ENCODE measurements around the gene SRPK2. TPM values are rescaled to one million over a fixed set of nuclear protein-coding genes. Genes with fewer than 3 reads are reported as not detected.

Gene SRPK2
- total and polyA plus RNA-seq, 4 donors, result 7.8 to 19.7 (median 16.7) TPM

- H3K4me3 ChIP-seq (ENCODE audit: low read depth in 1 of 3, low read length in 3 of 3), result no peak overlapping the region
- H3K27ac ChIP-seq (ENCODE audit: low read depth in 1 of 2, low read length in 2 of 2), result no peak overlapping the region
- peaks cover 0 to 8% (median 1%) of the 10 kb centered on the region in 4 donors for H3K4me1 ChIP-seq (ENCODE audit: control insufficient read depth in 4 of 4, insufficient read depth in 4 of 4, low read length in 3 of 4)
- H3K27me3 ChIP-seq (ENCODE audit: control insufficient read depth in 4 of 4, insufficient read depth in 4 of 4, low read length in 3 of 4), result no peaks in the 10 kb centered on the region
- peaks cover 0 to 3% (median 0%) of the 10 kb centered on the region in 4 donors for H3K36me3 ChIP-seq (ENCODE audit: control insufficient read depth in 4 of 4, insufficient read depth in 3 of 4, low read depth in 1 of 4, low read length in 3 of 4)
- no peaks in the 10 kb centered on the region for H3K9me3 ChIP-seq (ENCODE audit: control insufficient read depth in 4 of 4, low read length in 3 of 4)
- 95% methylated on average over 3 of the region's 3 CpGs for WGBS
- H3K9ac ChIP-seq (ENCODE audit: low read depth in 1 of 2, low read length in 2 of 2), result no peak overlapping the region
- no peak for TF ChIP-seq HNF4A (conservative IDR thresholded peaks at IDR 0.05)
- no peak for TF ChIP-seq YY1 (IDR thresholded peaks at IDR 0.05)
- TF ChIP-seq RAD21 (IDR thresholded peaks at IDR 0.05), result no peak
- DNase-seq (ENCODE audit: low spot score), result no peak
These were observed 186.1 kb downstream of the SRPK2 start for GRCh38 chr7:105202616-105203015.

- H3K27me3 ChIP-seq (ENCODE audit: control insufficient read depth in 4 of 4, insufficient read depth in 4 of 4, low read length in 3 of 4), result no peaks in the 10 kb centered on the region
- 94% methylated on average over 1 of the region's 1 CpG for WGBS
- H3K4me1 ChIP-seq (ENCODE audit: control insufficient read depth in 4 of 4, insufficient read depth in 4 of 4, low read length in 3 of 4), result peaks cover 0 to 8% (median 2%) of the 10 kb centered on the region in 4 donors
- no peak overlapping the region for H3K27ac ChIP-seq (ENCODE audit: low read depth in 1 of 2, low read length in 2 of 2)
- H3K9me3 ChIP-seq (ENCODE audit: control insufficient read depth in 4 of 4, low read length in 3 of 4), result no peaks in the 10 kb centered on the region
- no peak for DNase-seq (ENCODE audit: low spot score)
- H3K9ac ChIP-seq (ENCODE audit: low read depth in 1 of 2, low read length in 2 of 2), result no peak overlapping the region
- peaks cover 0 to 3% (median 0%) of the 10 kb centered on the region in 4 donors for H3K36me3 ChIP-seq (ENCODE audit: control insufficient read depth in 4 of 4, insufficient read depth in 3 of 4, low read depth in 1 of 4, low read length in 3 of 4)
- no peak for TF ChIP-seq EGR1 (IDR thresholded peaks at IDR 0.05; ENCODE audit: low read depth in 2 of 2)
- no peak for TF ChIP-seq HNF4A (conservative IDR thresholded peaks at IDR 0.05)
- TF ChIP-seq CTCF (IDR thresholded peaks at IDR 0.05; ENCODE audit: low read depth, low read length, missing input control), result no peak
- TF ChIP-seq RAD21 (IDR thresholded peaks at IDR 0.05), result no peak
- TF ChIP-seq REST (IDR thresholded peaks at IDR 0.05), result no peak
- TF ChIP-seq MAX (IDR thresholded peaks at IDR 0.05), result no peak
- TF ChIP-seq FOXA2 (IDR thresholded peaks at IDR 0.05), result no peak
- no peak for TF ChIP-seq HNF4G (IDR thresholded peaks at IDR 0.05)
- TF ChIP-seq ZBTB33 (IDR thresholded peaks at IDR 0.05), result no peak
- no peak for TF ChIP-seq GABPA (IDR thresholded peaks at IDR 0.05 in 1 of 2, conservative IDR thresholded peaks at IDR 0.05 in 1 of 2)
- TF ChIP-seq NR2F2 (IDR thresholded peaks at IDR 0.05), result no peak
- TF ChIP-seq TAF1 (conservative IDR thresholded peaks at IDR 0.05), result no peak
- TF ChIP-seq RXRA (IDR thresholded peaks at IDR 0.05), result no peak
- no peak for TF ChIP-seq FOXA1 (IDR thresholded peaks at IDR 0.05)
- TF ChIP-seq SP1 (IDR thresholded peaks at IDR 0.05), result no peak
- TF ChIP-seq ATF3 (IDR thresholded peaks at IDR 0.05), result no peak
- H3K4me3 ChIP-seq (ENCODE audit: low read depth in 1 of 3, low read length in 3 of 3), result no peak overlapping the region
These were observed 189.3 kb downstream of the SRPK2 start for GRCh38 chr7:105199386-105199785.
